ENCODE measurements around the gene DNAH10.

The DNAH10 gene

DNA sequence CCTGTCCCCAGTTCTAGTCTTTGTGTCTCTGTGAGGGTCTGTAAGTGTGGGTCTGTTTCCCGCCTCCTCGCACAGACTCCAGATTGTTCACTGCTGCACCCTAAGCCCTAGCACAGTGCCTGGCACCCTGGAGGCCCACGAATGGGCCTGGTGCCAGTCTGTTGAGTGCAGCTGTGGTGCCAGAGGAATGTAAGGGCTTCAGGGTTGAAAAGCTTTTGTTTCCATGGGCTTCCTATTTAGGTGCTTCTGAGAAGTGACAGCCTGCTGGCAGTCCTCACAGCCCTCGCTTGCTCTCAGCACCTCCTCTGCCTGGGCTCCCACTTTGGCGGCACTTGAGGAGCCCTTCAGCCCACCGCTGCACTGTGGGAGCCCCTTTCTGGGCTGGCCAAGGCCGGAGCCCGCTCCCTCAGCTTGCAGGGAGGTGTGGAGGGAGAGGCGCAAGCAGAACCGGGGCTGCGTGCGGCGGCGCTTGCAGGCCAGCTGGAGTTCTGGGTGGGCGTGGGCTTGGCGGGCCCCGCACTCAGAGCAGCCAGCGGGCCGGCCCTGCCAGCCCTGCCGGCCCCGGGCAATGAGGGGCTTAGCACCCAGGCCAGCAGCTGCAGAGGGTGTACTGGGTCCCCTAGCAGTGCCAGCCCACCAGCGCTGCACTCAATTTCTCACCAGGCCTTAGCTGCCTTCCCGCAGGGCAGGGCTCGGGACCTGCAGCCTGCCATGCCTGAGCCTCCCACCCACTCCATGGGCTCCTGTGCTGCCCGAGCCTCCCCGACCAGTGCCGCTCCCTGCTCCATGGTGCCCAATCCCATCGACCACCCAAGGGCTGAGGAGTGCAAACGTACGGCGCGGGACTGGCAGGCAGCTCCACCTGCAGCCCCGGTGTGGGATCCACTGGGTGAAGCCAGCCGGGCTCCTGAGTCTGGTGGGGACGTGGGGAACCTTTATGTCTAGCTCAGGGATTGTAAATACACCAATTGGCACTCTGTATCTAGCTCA is 184.7 kb downstream of the DNAH10 start:
- DNase-seq: peak in 4 of 51 donors; percentile 15 to 43 (median 18)

DNA sequence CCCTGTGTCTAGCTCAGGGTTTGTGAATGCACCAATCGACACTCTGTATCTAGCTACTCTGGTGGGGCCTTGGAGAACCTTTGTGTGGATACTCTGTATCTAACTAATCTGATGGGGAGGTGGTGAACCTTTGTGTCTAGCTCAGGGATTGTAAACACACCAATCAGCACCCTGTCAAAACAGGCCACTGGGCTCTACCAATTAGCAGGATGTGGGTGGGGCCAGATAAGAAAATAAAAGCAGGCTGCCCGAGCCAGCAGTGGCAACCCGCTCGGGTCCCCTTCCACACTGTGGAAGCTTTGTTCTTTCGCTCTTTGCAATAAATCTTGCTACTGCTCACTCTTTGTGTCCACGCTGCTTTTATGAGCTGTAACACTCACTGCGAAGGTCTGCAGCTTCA is 185.4 kb downstream of the DNAH10 start:
- peak in 5 of 51 donors; percentile 20 to 41 (median 23) for DNase-seq

DNA sequence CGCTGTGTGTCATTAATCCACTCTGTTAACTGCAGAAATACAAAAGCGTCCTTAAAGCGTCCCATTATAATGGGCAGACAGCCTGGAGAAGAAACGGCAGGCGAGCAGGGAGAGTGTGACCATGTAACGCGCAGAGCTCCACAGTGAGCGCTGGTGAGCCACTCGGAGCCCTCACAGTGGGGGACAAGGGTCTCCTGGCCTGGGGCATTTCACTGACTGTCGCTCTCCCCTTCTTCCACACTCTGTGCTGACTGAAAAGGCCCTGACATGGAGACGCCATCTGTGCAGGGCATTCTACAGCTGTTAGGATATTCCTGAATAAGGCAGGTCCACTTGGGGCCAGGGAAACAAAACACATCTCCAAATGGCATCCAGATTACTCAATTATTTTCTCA is 186.3 kb downstream of the DNAH10 start:
- peak in 15 of 51 donors; percentile 12 to 57 (median 25) for DNase-seq

DNA sequence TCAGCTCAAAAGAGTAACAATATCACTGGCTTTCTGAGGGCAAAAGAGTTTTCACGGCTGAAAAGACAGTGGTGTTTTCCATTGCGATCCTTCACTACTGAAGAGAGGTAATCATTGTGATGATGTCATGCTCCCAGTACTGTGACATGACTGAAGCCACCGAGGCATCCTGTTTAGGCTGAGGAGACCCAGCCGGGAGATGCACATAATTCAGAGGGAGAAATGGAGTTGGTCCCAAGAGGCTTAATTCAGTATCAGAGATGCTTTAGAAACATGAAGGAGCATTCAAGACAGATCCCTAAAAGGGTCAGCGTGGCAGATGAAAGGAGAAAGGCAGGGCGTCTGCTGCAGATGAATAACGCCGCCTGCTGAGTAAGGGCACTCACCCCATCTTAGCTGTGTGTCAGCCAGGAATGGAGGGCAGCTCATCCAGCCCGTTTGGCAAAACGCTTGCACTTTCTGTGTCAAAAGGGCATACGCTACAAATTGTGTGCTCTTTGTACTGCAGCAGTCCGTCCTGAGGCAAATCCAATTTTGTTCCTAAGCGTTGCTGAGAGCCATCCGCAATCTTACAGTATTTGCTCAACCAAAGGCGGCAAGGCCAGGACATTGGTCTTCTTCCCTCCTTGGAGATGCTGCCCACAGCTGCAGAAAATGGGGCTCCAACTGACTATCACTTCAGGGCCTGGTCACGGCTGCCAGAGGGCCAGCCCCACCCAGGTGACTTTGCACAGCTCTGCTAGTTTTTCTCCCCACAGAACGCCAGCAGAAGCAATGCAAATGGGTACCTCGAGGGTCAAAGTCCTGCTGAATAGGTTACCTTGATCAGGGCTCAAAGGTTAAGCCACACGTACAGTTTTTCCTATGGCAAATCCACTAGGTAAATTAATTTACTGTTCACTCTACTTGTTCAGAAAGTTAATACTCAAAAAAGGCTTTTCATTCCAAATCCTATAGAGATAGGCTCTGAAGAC is 187.0 kb downstream of the DNAH10 start:
- peak in 8 of 51 donors; percentile 13 to 62 (median 33) for DNase-seq

DNA sequence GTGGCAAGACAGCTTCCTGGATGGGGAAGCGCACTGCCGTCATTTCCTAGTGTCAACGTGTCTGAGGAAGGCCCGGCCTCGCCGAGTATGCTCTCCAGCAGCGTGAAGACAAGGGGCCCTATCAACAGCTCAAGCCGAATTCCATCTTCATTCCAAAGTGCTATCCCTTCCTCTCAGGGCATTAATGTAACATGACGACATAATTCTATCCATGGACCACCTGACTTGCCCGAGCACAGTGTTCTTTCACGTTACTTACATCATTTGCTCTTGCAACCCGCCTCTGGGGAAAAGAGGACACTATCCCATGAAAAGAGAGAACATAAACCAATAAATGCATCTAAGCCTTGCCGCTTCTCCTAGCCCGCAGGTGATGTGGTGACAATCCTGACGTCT is 187.7 kb downstream of the DNAH10 start:
- DNase-seq: no peak

DNA sequence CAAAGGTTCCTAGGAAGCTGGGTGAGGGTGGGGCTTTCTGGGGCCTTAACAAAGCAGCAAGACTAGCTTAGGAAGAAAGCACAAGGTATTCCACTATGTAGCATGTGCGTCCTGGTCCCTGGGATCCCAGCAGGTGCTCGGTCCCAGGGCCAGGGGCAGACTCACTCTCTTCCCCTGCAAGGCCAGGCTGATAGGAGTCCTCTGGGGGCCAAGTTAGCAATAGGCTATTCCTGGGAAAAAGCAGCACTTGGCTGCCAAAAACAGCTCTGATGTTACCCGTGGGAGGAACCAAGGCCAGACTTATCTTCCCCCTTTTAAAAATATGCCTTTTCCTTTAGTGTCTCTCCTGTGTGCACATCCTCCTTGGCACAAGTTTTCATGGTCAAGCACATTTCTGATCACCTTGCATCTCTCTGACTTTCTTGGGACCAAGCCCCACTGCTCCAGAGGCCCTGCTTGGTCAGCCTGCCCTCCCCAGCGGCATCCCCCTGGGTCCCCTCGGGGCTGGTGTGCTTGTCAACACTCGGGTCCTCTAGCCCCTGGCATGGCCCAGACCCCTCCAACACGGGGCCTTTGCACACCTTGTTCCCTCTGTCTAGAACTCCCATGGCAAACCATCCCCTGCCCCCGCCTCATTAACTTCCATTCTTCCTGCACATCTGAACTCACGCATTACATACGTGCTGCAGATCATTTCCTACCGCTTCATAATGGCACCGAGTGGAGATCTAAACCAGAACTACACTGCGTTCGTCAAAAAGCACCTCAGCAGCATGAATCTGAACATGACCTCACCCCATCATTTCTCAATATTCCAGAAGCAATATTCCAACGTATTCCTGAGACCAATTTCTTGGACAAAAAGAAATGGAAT is 188.6 kb downstream of the DNAH10 start:
- no peak for DNase-seq

DNA sequence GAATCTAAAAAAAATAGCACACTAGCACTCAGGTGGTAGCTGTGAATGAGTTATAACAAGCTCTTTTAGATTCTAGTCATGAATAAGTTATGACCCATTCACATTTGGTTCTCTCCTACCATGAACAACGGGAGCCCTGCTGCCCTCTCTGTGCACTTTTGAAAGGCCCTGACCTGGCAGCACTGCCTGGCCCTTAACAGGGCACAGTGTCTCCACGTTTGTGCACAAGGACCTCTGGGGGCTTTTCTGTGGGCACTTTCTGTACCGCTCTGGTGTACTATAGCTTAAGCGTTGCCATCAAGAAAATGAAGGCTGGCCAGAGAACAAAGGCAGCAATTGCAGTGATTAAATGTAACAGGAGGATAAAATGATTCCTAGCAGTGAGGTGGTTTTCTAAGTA is 189.4 kb downstream of the DNAH10 start:
- no peak for DNase-seq

DNA sequence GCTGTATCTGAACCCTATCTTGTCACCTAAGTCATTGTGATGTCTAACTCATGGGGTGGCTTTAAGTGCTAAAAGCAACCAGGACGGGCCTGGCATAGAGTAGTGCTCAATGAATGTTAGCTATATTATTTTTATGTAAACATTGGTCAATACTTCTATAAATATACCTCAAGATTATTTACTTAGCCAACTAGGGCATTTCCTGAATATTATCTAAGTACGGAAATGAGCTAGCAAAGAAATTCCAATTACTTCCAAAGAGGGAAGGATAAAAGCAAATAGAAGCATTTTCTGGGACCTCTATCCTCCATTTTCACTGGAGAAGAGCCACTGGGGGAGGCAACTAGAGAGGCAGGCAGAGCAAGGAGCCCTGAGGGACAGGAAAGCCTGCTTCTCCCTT is 189.9 kb downstream of the DNAH10 start:
- no peak for DNase-seq

DNA sequence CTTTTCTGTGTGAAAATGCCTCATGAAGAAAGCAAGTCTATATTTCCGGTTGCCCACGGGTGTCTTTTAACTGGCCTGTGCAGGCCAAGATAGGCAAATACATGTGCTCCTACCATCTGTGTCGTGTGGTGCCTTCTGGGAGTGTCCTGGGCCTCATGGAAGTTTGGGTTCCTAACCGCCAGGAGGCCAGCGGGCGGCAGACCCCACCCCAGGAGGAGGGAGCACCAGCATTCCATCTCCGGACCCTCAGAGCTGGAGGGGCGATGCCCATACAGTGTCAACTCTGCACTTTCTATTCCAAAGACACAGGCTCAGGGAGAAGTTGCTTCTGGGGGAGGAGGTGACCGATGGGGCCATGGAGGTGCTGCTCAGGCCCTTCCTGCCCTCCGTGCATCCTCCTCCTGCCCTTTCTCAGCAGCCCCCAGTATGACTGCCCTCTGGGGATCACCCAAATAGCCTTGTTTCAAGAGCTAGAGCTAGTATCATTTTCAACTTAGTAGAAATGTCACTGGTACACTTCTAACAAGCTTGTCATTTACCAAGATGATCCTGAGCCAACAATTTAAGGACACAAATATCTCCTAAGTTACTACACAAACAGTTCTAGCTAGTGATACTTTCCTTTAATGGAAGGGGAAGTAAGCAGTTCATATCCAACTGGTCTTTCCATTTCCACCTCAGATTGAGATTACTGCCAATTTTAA is 192.7 kb downstream of the DNAH10 start:
- no peak for DNase-seq

DNA sequence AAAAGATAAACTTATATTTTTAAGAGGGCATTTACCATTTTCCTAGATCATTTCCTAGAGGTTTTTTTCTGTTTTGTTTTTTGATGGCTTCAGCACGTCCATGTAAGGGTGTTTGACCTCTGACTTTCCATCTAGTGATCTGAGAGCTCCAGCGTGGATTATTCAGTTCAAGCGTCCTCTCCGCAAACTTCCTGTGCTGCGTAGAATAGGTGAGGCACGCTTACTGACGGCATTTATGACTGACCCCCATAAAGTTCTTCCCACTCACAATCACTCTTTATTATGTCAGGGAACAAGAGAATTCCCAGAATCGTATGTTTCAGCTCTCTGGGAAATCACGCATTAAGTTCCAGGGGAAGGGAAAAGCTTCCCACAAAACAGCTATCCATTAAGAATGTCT is 194.1 kb downstream of the DNAH10 start:
- DNase-seq: no peak

DNA sequence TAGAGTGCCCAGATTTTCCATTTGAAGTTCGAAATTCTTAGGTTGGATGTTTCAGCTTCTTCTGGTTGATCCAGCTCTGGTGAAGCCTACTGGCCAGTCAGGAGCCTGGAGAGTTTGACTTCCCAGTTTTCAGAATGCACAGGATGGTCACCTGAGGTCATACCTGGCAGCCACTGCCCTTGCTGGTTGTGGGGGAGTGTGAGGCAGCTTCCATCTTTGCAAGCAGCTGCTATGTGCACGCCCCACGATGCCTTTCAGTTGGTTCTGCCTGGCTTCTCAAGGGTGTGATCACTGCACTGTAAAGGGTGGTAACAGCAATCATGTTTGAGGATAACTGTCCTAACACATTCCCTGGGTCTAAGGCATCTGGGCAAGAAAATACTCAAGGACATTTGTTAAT is 195.1 kb downstream of the DNAH10 start:
- DNase-seq: no peak

DNA sequence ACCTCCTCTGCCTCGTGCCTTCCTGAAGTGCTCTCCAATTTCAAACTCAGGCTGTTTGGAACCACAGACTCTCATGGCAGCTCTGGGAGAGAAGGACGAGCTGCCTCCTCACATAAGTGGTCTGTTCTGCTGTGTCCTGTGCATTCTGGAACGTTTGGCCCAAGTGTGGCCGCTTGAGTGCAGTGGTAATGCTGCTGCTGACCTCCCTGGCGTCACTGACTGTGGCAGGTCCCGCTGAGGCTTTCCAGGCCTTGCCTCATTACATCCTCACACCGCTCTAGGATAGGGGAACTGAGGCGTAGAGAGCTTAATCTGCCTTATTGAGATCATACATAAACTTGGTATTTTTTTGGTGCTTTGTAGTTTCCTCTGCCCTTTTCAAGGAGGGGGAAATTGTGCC is 196.4 kb downstream of the DNAH10 start:
- no peak for DNase-seq

DNA sequence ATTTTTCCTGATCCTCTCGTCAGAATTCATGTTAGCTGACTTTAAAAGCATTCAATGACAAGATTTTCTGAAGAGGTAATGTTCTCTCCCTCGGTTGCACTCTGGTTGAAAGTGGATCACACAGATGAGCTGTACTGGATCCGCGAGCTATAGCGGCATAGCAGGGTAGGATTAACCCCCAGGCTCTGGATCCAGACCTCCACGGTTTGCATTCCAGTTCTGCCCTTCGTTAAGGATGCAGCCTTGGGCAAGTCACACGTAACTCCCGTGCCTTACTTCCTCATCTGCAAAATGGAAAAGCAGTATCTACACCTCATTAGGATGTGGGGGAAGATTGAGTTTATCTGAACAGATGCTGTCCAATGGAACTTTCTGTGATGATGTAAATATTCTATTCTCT is 196.8 kb downstream of the DNAH10 start:
- no peak for DNase-seq

DNA sequence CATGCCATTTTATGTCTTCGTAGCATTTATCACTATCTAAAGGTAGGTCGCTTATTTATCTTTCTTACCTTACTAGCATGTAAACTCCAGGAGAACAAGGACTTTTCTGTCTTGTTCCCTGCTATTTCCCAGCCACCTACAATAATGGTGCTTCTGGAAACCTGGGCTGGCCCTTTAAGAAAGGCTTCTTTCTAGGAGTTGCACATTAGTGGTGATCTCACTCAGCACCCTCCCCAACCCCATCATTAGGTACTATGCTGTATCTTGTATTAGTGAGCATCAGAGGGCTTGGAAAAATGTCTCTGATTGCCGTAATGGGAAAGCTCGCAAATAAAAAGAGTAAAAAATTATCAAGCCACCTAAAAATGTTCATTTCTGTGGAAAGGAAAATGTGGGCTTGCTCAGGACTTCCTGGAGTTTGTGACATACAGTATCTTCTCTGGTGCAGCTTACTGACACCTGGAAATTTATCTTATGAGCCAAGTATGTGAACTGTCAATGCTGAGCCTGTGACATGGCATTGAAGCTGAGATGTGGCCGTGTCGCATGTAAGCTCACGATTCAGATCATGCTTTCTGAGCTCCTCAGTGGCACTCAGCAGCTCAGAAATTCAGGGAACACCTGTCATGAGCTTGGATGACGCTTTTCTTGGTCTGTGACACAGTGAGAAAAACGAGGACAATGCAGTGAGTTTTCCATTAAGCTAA is 198.1 kb downstream of the DNAH10 start:
- DNase-seq: no peak

DNA sequence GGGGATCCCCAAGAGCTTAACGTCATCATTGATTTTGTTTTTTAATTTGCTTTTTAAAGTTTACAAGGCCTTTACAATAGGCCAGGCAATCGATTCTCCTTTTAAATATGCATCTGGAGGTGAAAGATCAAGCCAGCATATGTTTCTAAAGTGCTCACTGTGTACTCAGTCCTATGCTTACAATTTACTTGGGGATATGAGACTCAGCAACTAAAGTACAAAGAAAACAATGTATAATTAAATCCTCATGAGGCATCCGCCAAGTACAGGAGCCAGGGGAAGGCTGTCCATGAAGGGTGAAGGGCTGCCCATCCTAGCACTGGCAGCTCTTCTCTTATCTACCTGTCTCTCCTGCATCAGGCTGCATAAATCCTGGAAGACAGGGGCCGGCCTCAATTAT is 198.8 kb downstream of the DNAH10 start:
- no peak for DNase-seq

DNA sequence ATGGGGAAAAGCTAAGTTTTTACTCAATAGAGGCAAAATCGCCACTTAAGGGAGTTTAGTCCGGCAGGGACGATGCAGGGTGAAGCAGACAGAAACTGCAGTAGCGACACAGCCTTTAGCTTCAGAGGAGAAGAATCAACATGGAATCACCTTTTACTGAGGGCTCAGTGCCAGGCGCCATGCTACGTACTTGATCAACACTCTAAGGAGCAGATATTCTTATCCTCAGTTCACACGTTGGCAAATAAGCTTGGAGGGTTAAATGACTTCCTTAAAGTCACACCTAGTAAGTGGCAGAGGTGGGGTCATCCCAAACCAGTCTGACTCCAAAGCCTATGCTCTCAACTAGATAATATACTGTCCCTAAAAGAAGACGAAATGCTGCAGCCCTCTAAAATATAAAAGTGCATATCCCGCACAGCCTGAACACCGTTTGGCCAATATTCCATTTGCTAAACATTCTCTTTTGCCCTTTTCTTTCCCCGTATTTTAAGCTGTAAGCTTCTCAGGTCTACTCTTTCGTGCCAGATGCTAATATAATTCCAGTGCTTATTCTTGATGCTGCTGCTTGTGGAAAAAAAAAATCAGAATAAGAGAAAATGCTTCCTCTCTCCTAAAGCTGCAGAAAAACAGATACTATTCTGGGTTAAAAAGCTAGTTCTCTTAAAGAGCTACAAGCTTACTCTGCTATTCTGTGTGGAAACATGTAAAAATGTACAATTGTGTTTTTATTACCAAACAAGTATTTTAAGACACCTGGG is 199.7 kb downstream of the DNAH10 start:
- DNase-seq: no peak

DNA sequence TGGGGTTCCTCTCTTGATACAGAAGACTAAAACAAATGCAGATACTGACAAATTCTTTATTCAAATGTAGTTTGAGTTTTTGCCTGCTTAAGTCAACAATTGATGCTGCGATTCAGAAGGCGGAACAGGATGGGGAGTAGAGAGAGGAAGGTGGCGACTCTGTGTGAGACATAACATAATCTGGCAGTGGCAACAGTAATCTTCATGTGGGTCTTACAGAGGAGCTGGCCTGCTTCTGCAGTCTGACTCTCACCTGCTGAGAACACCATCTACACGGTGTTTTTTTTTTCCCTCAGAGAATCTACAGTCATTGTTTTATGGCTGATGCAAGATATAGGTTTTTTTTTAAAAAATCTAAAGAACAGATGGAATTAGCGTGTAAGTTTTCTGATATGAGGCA is 200.4 kb downstream of the DNAH10 start:
- DNase-seq: no peak

DNA sequence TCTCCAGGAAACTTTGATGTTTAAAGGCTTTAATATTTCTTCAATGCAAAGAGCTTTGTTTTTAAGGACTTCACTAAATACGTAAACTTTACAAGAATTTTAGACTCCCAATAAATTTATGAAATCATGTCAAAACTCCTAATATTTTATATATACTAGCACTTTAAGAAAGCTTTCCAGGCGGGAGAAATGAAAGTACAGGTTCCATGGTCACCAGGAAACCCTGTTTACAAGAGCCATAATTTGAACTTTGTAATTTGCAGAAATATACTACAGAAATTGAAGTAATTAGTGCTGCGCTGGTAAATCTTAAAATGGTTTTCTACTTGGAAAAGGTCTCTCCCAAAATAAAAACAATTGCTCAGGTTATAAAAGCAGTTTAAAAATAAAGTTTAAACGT is 201.7 kb downstream of the DNAH10 start:
- no peak for DNase-seq

DNA sequence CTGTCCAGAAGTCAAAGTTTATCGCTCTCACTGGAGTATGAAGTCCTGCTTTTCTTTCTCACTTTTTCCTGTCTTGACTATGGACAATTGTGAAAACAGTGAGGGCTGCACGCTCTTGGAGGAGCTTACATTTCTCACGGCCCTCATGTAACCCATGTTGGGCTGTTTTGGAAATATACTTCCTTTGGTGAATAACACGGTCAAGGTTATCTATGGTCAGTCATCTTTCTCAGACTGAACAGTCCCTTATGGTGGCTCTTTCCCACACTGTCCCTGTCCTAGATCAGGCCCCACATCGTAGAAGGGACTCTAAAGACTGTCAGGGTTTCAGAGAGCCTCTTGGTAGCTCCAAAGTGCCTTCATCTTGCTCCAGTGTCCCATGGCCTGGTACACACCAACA is 203.3 kb downstream of the DNAH10 start:
- no peak for DNase-seq

Data from hypothalamus (tissue), 51 donors.